GM18502 (cell line): ENCODE data around the gene SMAD6.

Source experiments
- ATAC-seq: cut with Tn5 transposase; IDR thresholded peaks from one replicate; pipeline ENCODE4 v1.9.1; 2021; ENCODE audit warnings: mild to moderate bottlenecking; ENCODE audit not compliant: unreplicated experiment, poor library complexity

The SMAD6 gene

DNA sequence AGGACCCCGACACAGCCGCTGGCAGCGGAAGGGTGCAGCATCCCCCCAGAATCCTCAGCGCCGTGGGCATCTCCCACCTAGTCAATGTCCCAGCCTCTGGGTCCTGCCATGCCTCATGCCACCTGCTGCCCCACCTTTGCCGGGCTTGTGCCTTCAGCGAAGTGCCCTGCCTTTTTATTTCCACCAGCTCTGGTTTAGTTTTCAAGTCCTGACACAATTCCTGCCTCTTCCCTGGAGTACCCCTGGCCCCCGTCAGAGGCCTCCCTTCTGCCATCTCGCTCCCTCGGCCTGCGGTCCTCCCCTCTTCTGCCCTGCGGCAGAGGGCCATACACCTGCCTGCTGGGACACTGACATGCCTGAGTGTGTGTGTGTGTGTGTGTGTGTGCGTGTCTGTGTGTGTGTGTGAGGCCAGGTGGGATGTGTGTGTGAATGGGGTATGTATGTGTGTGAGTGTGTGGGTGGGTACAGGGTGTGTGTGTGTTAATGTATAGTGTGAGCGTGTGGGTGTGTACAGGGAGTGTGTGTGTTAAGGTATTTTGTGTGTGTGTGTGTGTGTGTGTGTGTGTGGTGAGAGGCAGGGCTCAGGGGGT lies 129.9 kb downstream of the SMAD6 start:
- no peak for ATAC-seq
